Measurements from ENCODE around the gene PDE4B.

PDE4B gene

GRCh38 chr1:65792669-65793358, at the start of gene PDE4B:
PDE4B (plus strand) TSS chr1:65792895.
- DNase-seq, result peak; percentile 56 to 61

GRCh38 chr1:65744731-65745130, 48.0 kb upstream of the PDE4B start:
- no peak for DNase-seq

GRCh38 chr1:65751961-65752360, 40.7 kb upstream of the PDE4B start:
- no peak for DNase-seq

- no peak for DNase-seq
Observed at GRCh38 chr1:65756616-65757015, 36.1 kb upstream of the PDE4B start.

- no peak for DNase-seq
Observed at GRCh38 chr1:65757531-65757930, 35.2 kb upstream of the PDE4B start.

- DNase-seq, result no peak
Observed at GRCh38 chr1:65758128-65758527, 34.6 kb upstream of the PDE4B start.

GRCh38 chr1:65759516-65759915, 33.2 kb upstream of the PDE4B start:
- no peak for DNase-seq

GRCh38 chr1:65762081-65762862, 30.4 kb upstream of the PDE4B start:
- DNase-seq, result no peak

GRCh38 chr1:65764052-65764451, 28.6 kb upstream of the PDE4B start:
- DNase-seq, result no peak

GRCh38 chr1:65765631-65766030, 27.1 kb upstream of the PDE4B start:
- DNase-seq, result no peak

- DNase-seq, result no peak
Observed at GRCh38 chr1:65769636-65770035, 23.1 kb upstream of the PDE4B start.

GRCh38 chr1:65772607-65773006, 20.1 kb upstream of the PDE4B start:
- no peak for DNase-seq

- no peak for DNase-seq
Observed at GRCh38 chr1:65773391-65774123, 19.1 kb upstream of the PDE4B start.

GRCh38 chr1:65788762-65789161, 3.9 kb upstream of the PDE4B start:
- DNase-seq, result no peak

GRCh38 chr1:65791396-65791795, 1.3 kb upstream of the PDE4B start:
- DNase-seq, result no peak

- DNase-seq, result no peak
Observed at GRCh38 chr1:65791801-65792668, 660 bp upstream of the PDE4B start.

- peak; percentile 14 to 39 for DNase-seq
Observed at GRCh38 chr1:65793359-65793732, 651 bp downstream of the PDE4B start.

- DNase-seq, result no peak
Observed at GRCh38 chr1:65795311-65795710, 2.6 kb downstream of the PDE4B start.

GRCh38 chr1:65799601-65800000, 6.9 kb downstream of the PDE4B start:
- DNase-seq, result peak; percentile 35 to 84

- DNase-seq, result peak in 1 of 2 experiments; percentile 17
Observed at GRCh38 chr1:65804584-65804983, 11.9 kb downstream of the PDE4B start.

GRCh38 chr1:65812065-65812464, 19.4 kb downstream of the PDE4B start:
- DNase-seq, result peak; percentile 39 to 80

GRCh38 chr1:65813956-65814355, 21.3 kb downstream of the PDE4B start:
- DNase-seq, result peak; percentile 68 to 79

GRCh38 chr1:65814752-65815151, 22.1 kb downstream of the PDE4B start:
- no peak for DNase-seq

Measured in NCI-H2081 (cell line).